ENCODE results near the gene ABHD14A. TPM values are rescaled to one million over a fixed set of nuclear protein-coding genes. Genes with fewer than 3 reads are reported as not detected.

The ABHD14A gene
- total and polyA plus RNA-seq, 8 donors = 5.9 to 36.3 (median 9.7) TPM

- H3K36me3 ChIP-seq = no peaks in the 10 kb centered on the region
- H3K27ac ChIP-seq = no peak overlapping the region
- FAIRE-seq (no peak), ATAC-seq (no peak), DNase-seq (peak in 2 of 6 donors; percentile 25 to 54)
- no peaks in the 10 kb centered on the region for H3K27me3 ChIP-seq
- no peak overlapping the region for H3K4me3 ChIP-seq
- peaks cover 0 to 8% (median 4%) of the 10 kb centered on the region in 3 donors for H3K4me1 ChIP-seq
- no peaks in the 10 kb centered on the region for H3K9me3 ChIP-seq
- WGBS, 2 donors = 95 to 96% methylated on average over 20 of the region's 20 CpGs
- TF ChIP-seq, protein P1, sequence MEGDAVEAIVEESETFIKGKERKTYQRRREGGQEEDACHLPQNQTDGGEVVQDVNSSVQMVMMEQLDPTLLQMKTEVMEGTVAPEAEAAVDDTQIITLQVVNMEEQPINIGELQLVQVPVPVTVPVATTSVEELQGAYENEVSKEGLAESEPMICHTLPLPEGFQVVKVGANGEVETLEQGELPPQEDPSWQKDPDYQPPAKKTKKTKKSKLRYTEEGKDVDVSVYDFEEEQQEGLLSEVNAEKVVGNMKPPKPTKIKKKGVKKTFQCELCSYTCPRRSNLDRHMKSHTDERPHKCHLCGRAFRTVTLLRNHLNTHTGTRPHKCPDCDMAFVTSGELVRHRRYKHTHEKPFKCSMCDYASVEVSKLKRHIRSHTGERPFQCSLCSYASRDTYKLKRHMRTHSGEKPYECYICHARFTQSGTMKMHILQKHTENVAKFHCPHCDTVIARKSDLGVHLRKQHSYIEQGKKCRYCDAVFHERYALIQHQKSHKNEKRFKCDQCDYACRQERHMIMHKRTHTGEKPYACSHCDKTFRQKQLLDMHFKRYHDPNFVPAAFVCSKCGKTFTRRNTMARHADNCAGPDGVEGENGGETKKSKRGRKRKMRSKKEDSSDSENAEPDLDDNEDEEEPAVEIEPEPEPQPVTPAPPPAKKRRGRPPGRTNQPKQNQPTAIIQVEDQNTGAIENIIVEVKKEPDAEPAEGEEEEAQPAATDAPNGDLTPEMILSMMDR (IDR thresholded peaks at IDR 0.05) = no peak
- intact Hi-C loops (cut with DNase I) = no loop called here
Measured at GRCh38 chr3:51958603-51959521, 16.0 kb upstream of the ABHD14A start.

GRCh38 chr3:51959651-51960050, 15.2 kb upstream of the ABHD14A start:
- H3K36me3 ChIP-seq = no peaks in the 10 kb centered on the region
- ATAC-seq (no peak), DNase-seq (peak in 1 of 6 donors; percentile 67), FAIRE-seq (no peak)
- peaks cover 0 to 8% (median 4%) of the 10 kb centered on the region in 3 donors for H3K4me1 ChIP-seq
- H3K4me3 ChIP-seq = no peak overlapping the region
- H3K9me3 ChIP-seq = no peaks in the 10 kb centered on the region
- H3K27ac ChIP-seq = no peak overlapping the region
- no peaks in the 10 kb centered on the region for H3K27me3 ChIP-seq
- intact Hi-C loops (cut with DNase I) = no loop called here
- TF ChIP-seq, protein P1 (IDR thresholded peaks at IDR 0.05) = no peak
- 97 to 100% methylated on average over 7 of the region's 7 CpGs for WGBS, 2 donors

GRCh38 chr3:51960386-51960785, 14.5 kb upstream of the ABHD14A start:
- FAIRE-seq (no peak), ATAC-seq (no peak)

GRCh38 chr3:51961011-51961410, 13.9 kb upstream of the ABHD14A start:
- Histone ChIP-seq H3K4me3 (no peak overlapping the region), H3K36me3 (no peaks in the 10 kb centered on the region), H3K27me3 (no peaks in the 10 kb centered on the region), H3K4me1 (peaks cover 0 to 8% (median 4%) of the 10 kb centered on the region in 3 donors), H3K9me3 (no peaks in the 10 kb centered on the region), H3K27ac (no peak overlapping the region)
- intact Hi-C loops (cut with DNase I) = no loop called here
- 93 to 96% methylated on average over 16 to 18 of the region's 18 CpGs for WGBS, 2 donors
- ATAC-seq (no peak), FAIRE-seq (no peak), DNase-seq (peak in 2 of 6 donors; percentile 21 to 78)
- TF ChIP-seq, protein P1 (IDR thresholded peaks at IDR 0.05) = no peak

More at GRCh38 chr3:51960386-51960785, 14.5 kb upstream of the ABHD14A start:
- Histone ChIP-seq H3K4me3 (no peak overlapping the region), H3K36me3 (no peaks in the 10 kb centered on the region), H3K27me3 (no peaks in the 10 kb centered on the region), H3K27ac (no peak overlapping the region), H3K4me1 (peaks cover 0 to 8% (median 4%) of the 10 kb centered on the region in 3 donors), H3K9me3 (no peaks in the 10 kb centered on the region)
- 86 to 90% methylated on average over 10 of the region's 10 CpGs for WGBS, 2 donors
- intact Hi-C loops (cut with DNase I) = no loop called here
- peak in 2 of 6 donors; percentile 37 to 65 for DNase-seq
- TF ChIP-seq, protein P1 (IDR thresholded peaks at IDR 0.05) = no peak

Measured in pancreas (tissue), 10 donors.